Activated naive CD4-positive, alpha-beta T cell treated with anti-CD3 and anti-CD28 coated beads, Interleukin-2, amount 50 U/mL, for 24 hours (primary cell): ENCODE results near the gene PPFIA1.

Experiments used
- H3K27ac Mint-ChIP-seq: one replicate; pipeline ENCODE4 v1.8.0; 2021; ENCODE audit warnings: mild to moderate bottlenecking, mixed read lengths
- H3K27me3 Mint-ChIP-seq: one replicate; pipeline ENCODE4 v1.8.0; 2021; ENCODE audit warnings: mixed read lengths
- H3K36me3 Mint-ChIP-seq: one replicate; pipeline ENCODE4 v1.8.0; 2021; ENCODE audit warnings: mixed read lengths
- H3K4me1 Mint-ChIP-seq: one replicate; pipeline ENCODE4 v1.8.0; 2021; ENCODE audit warnings: mixed read lengths
- H3K4me3 Mint-ChIP-seq: one replicate; pipeline ENCODE4 v1.8.0; 2021; ENCODE audit warnings: mild to moderate bottlenecking, mixed read lengths
- H3K9me3 Mint-ChIP-seq: one replicate; pipeline ENCODE4 v1.8.0; 2021; ENCODE audit warnings: mixed read lengths

PPFIA1 gene

DNA sequence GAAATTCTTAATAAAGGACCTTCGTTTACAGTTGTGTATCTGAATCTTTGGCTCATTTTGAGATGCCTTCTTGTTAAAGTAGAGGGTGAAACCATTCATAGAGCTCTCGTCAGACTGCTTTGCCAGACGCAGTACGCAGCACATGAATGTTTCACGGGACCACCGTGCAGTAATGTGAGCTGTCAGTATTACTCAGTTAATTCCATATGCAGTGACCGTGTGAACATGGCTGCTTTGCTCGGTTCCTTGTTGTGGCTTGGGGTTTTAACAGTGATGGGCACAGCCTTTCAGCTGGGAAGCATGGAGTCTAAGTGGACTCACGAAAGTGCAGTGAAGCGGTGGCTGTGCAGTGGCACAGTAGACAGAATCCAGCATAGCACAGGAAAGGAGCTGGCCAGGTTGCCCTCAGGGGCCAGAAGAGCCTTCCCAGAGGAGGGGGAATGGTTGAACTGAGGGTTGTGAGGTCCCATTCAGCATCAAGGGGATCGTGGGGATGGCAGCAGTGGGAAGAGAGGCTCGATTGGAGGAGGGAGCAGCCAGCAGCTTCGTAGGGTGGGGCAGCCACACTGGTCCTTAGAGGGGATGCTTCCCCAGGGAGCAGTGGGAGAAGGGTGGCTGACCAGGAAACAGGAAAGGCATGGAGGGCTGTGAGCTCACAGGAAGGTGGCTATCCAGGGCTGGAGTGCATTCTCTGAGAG lies 31.4 kb downstream of the PPFIA1 start:
- no peak overlapping the region for H3K27ac Mint-ChIP-seq
- no peaks in the 10 kb centered on the region for H3K27me3 Mint-ChIP-seq
- peaks cover 11% of the 10 kb centered on the region for H3K4me1 Mint-ChIP-seq
- H3K9me3 Mint-ChIP-seq, result no peaks in the 10 kb centered on the region
- no peak overlapping the region for H3K4me3 Mint-ChIP-seq
- peaks cover 4% of the 10 kb centered on the region for H3K36me3 Mint-ChIP-seq

- H3K36me3 Mint-ChIP-seq, result peaks cover 4% of the 10 kb centered on the region
- peaks cover 8% of the 10 kb centered on the region for H3K4me1 Mint-ChIP-seq
- H3K9me3 Mint-ChIP-seq, result no peaks in the 10 kb centered on the region
- no peak overlapping the region for H3K4me3 Mint-ChIP-seq
- H3K27ac Mint-ChIP-seq, result no peak overlapping the region
- H3K27me3 Mint-ChIP-seq, result no peaks in the 10 kb centered on the region
Observed at GRCh38 chr11:70302419-70302752, 31.9 kb downstream of the PPFIA1 start.

- Mint-ChIP-seq H3K27ac (no peak overlapping the region), H3K27me3 (no peaks in the 10 kb centered on the region), H3K4me3 (no peak overlapping the region), H3K9me3 (no peaks in the 10 kb centered on the region), H3K36me3 (peaks cover 2% of the 10 kb centered on the region), H3K4me1 (peaks cover 1% of the 10 kb centered on the region)
Observed at GRCh38 chr11:70303070-70303469, 32.6 kb downstream of the PPFIA1 start.

GRCh38 chr11:70304208-70304603 lies 33.7 kb downstream of the PPFIA1 start:
- no peaks in the 10 kb centered on the region for H3K9me3 Mint-ChIP-seq
- no peaks in the 10 kb centered on the region for H3K4me1 Mint-ChIP-seq
- no peak overlapping the region for H3K4me3 Mint-ChIP-seq
- H3K36me3 Mint-ChIP-seq, result peaks cover 2% of the 10 kb centered on the region
- H3K27ac Mint-ChIP-seq, result no peak overlapping the region
- H3K27me3 Mint-ChIP-seq, result no peaks in the 10 kb centered on the region

DNA sequence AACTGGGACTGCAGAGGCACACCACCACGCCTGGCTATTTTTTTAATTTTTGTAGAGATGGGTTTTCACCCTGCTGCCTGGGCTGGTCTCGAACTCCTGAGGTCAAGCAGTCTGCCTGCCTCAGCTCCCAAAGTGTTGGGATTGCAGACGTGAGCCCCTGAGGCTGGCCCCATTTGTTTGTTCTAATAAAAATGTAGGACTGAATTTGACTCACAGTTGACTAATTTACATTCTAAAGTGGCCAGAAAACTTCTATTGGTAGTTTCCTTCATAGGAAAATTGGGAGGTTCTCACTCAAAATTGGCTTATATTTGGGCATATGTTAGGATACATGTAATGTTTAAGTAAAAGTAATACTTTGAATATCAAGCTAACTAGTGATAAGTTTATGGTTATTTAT lies 35.0 kb downstream of the PPFIA1 start:
- Mint-ChIP-seq H3K27ac (no peak overlapping the region), H3K36me3 (peaks cover 6% of the 10 kb centered on the region), H3K4me1 (no peaks in the 10 kb centered on the region), H3K27me3 (no peaks in the 10 kb centered on the region), H3K4me3 (no peak overlapping the region), H3K9me3 (no peaks in the 10 kb centered on the region)

DNA sequence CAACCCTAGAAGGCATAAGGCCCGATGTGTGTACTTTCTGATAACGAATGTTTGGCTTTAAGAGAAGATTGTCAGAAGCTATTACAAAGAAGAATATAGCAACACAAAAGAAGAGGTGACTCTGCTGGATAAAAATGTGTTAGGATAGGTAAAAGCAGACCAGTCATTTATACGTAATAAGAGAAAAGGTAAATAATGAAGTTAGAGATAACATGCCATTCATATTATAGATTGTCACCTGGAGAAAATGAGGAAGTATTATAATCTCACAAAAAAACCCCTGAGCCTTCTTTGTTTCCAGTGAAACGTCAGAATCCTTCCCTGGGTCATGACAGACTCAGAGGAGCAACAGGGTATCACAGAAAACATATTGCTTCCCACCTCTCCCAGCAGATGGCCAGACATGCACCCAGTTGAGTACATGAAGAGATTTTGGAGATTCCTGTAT lies 36.1 kb downstream of the PPFIA1 start:
- Mint-ChIP-seq H3K4me1 (no peaks in the 10 kb centered on the region), H3K4me3 (no peak overlapping the region), H3K36me3 (peaks cover 9% of the 10 kb centered on the region), H3K27ac (no peak overlapping the region), H3K9me3 (no peaks in the 10 kb centered on the region), H3K27me3 (no peaks in the 10 kb centered on the region)

- no peak overlapping the region for H3K4me3 Mint-ChIP-seq
- no peaks in the 10 kb centered on the region for H3K27me3 Mint-ChIP-seq
- H3K27ac Mint-ChIP-seq, result no peak overlapping the region
- H3K4me1 Mint-ChIP-seq, result no peaks in the 10 kb centered on the region
- H3K9me3 Mint-ChIP-seq, result no peaks in the 10 kb centered on the region
- peaks cover 9% of the 10 kb centered on the region for H3K36me3 Mint-ChIP-seq
Observed at GRCh38 chr11:70307176-70307575, 36.7 kb downstream of the PPFIA1 start.

DNA sequence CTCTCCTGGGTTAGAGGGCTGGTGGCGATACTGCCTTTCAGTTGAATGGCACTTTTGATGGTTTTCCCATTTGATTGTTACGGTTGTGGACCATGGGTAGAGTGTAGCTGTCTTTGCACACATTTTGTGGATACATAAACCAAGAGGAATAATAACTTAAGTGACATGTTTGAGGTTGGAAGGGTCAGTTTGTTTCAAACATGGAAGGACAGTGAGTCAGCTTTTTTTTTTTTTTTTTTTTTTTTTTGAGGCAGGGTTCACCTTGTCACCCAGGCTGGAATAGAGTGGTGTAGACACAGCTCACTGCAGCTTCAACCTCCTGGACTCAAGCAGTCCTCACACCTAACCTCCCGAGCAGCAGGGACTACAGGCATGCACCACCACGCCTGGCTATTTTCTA lies 41.1 kb downstream of the PPFIA1 start:
- H3K4me1 Mint-ChIP-seq, result peaks cover 20% of the 10 kb centered on the region
- peaks cover 15% of the 10 kb centered on the region for H3K36me3 Mint-ChIP-seq
- no peak overlapping the region for H3K4me3 Mint-ChIP-seq
- no peaks in the 10 kb centered on the region for H3K9me3 Mint-ChIP-seq
- H3K27ac Mint-ChIP-seq, result no peak overlapping the region
- H3K27me3 Mint-ChIP-seq, result no peaks in the 10 kb centered on the region

GRCh38 chr11:70312401-70313357 lies 42.2 kb downstream of the PPFIA1 start:
- H3K36me3 Mint-ChIP-seq, result peaks cover 15% of the 10 kb centered on the region
- H3K9me3 Mint-ChIP-seq, result no peaks in the 10 kb centered on the region
- no peak overlapping the region for H3K27ac Mint-ChIP-seq
- H3K27me3 Mint-ChIP-seq, result no peaks in the 10 kb centered on the region
- H3K4me3 Mint-ChIP-seq, result no peak overlapping the region
- peaks cover 20% of the 10 kb centered on the region for H3K4me1 Mint-ChIP-seq

DNA sequence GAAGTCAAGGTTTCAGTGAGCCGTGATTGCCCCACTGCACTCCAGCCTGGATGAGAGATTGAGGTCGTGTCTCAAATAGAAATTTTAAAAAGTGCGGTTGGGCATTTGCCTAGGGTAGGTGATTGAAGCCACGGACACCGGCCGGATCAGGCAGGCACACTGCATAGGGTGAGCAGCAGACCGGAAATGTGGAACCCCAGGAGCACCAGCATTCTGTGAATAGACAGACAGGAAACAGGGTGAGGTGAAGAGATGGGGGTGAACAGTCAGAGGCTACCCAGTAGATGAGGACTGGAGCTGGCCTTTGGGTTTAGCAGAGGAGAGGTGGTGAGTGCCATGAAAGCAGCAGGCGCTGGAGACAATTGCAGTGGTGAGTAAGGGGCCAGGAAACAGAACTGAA lies 43.5 kb downstream of the PPFIA1 start:
- Mint-ChIP-seq H3K9me3 (no peaks in the 10 kb centered on the region), H3K36me3 (peaks cover 15% of the 10 kb centered on the region), H3K4me3 (no peak overlapping the region), H3K27ac (no peak overlapping the region), H3K27me3 (no peaks in the 10 kb centered on the region), H3K4me1 (peaks cover 20% of the 10 kb centered on the region)

DNA sequence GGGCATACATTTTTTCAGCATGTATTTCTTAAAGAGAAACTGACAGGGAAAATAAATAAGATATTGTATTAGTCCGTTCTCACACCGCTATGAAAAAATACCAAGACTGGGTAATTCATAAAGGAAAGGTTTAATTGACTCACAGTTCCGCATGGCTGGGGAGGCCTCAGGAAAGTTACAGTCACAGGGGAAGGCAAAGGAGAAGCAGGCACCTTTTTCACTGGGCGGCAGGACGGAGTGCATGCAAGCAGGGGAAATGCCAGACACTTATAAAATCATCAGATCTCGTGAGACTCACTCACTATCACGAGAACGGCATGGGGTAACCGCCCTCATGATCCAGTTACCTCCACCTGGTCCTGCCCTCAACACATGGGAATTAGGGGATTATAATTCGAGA lies 44.2 kb downstream of the PPFIA1 start:
- Mint-ChIP-seq H3K4me3 (no peak overlapping the region), H3K27me3 (no peaks in the 10 kb centered on the region), H3K4me1 (peaks cover 20% of the 10 kb centered on the region), H3K27ac (no peak overlapping the region), H3K36me3 (peaks cover 13% of the 10 kb centered on the region), H3K9me3 (no peaks in the 10 kb centered on the region)

DNA sequence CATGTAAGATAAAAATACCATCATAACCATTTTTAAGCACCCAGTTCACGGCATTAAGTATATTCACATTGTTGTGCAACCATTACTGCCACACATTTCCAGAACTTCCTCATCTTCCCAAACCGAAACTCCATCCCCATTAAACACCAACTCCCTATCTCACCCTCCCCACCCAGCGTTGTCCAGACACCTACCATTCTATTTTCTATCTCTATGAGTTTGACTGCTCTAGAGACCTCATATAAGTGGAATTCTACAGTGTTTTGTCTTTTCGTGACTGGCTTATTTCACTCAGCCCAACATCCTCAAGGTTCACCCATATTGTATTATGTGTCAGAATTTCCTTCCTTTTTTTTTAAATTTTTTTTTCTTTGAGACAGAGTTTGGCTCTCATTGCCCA lies 45.2 kb downstream of the PPFIA1 start:
- Mint-ChIP-seq H3K9me3 (no peaks in the 10 kb centered on the region), H3K27ac (peak overlapping the region; percentile 14), H3K27me3 (no peaks in the 10 kb centered on the region), H3K36me3 (peaks cover 9% of the 10 kb centered on the region), H3K4me3 (no peak overlapping the region), H3K4me1 (peaks cover 20% of the 10 kb centered on the region)

- H3K4me1 Mint-ChIP-seq, result peaks cover 17% of the 10 kb centered on the region
Observed at GRCh38 chr11:70317581-70318305, 47.3 kb downstream of the PPFIA1 start.

DNA sequence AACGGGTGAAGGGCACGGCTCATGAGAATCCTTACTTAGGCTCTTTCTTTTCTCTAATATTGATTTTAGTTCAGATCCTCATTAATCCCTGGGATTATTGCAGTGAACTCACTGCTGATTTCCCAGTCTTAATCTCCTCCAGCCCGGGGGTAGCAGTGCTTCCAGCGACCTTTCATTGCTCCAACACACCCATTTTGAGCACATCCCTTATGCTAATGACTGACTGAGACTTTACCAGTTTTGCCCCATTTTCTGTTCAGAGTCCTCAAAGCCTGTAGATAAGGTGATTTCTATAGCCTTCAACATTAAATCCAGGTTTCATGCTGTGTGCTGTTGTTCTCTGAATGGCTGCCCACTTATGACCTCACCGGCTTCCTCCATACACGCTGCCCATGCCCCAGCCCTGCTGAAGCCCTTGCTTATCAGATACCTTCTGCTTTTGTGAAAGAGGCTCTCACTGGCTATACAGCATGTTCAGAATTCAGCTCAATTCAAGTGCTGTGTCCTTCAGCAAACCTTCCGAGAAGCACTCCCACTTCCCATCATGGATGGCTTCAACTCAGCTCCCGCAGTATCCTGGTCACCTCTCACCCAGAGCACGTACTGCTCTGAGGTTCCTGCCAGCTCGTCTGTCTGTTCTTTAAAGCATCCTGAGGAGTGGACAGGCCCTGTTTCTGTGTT lies 49.0 kb downstream of the PPFIA1 start:
- H3K4me1 Mint-ChIP-seq, result peaks cover 4% of the 10 kb centered on the region
- peaks cover 4% of the 10 kb centered on the region for H3K36me3 Mint-ChIP-seq
- no peaks in the 10 kb centered on the region for H3K27me3 Mint-ChIP-seq
- H3K27ac Mint-ChIP-seq, result no peak overlapping the region
- no peak overlapping the region for H3K4me3 Mint-ChIP-seq
- no peaks in the 10 kb centered on the region for H3K9me3 Mint-ChIP-seq

More at GRCh38 chr11:70317581-70318305, 47.3 kb downstream of the PPFIA1 start:
- no peaks in the 10 kb centered on the region for H3K27me3 Mint-ChIP-seq
- peaks cover 8% of the 10 kb centered on the region for H3K36me3 Mint-ChIP-seq
- H3K27ac Mint-ChIP-seq, result no peak overlapping the region
- H3K9me3 Mint-ChIP-seq, result no peaks in the 10 kb centered on the region
- no peak overlapping the region for H3K4me3 Mint-ChIP-seq

GRCh38 chr11:70322666-70323065 lies 52.2 kb downstream of the PPFIA1 start:
- Mint-ChIP-seq H3K4me3 (no peak overlapping the region), H3K9me3 (no peaks in the 10 kb centered on the region), H3K4me1 (no peaks in the 10 kb centered on the region), H3K36me3 (peaks cover 9% of the 10 kb centered on the region), H3K27me3 (no peaks in the 10 kb centered on the region), H3K27ac (no peak overlapping the region)
